Measurements from ENCODE around the gene OR1M1.
"Not testable (repeated sequence)": the region's sequence is repeated elsewhere in the genome, so short reads cannot be mapped to it uniquely, and the experiment has no call there.

Gene OR1M1

GRCh38 chr19:9044449-9044848 lies 42.4 kb upstream of the OR1M1 start:
- TF ChIP-seq CTCF (IDR thresholded peaks at IDR 0.05; ENCODE audit: insufficient read depth, low read length, poor library complexity, severe bottlenecking): no peak
- Histone ChIP-seq H3K36me3 (ENCODE audit: control insufficient read depth, insufficient read depth, low read length) (no peaks in the 10 kb centered on the region), H3K4me3 (replicated peaks; ENCODE audit: low read depth, low read length) (no peak overlapping the region), H3K27me3 (replicated peaks; ENCODE audit: control insufficient read depth, insufficient read depth, low read length) (no peaks in the 10 kb centered on the region)
- DNase-seq (ENCODE audit: extremely low read depth, insufficient read length): no peak

GRCh38 chr19:9046694-9047093 lies 40.2 kb upstream of the OR1M1 start:
- Histone ChIP-seq H3K27me3 (replicated peaks; ENCODE audit: control insufficient read depth, insufficient read depth, low read length) (no peaks in the 10 kb centered on the region), H3K4me3 (replicated peaks; ENCODE audit: low read depth, low read length) (no peak overlapping the region), H3K36me3 (ENCODE audit: control insufficient read depth, insufficient read depth, low read length) (no peaks in the 10 kb centered on the region)
- DNase-seq (ENCODE audit: extremely low read depth, insufficient read length): no peak
- no peak for TF ChIP-seq CTCF (IDR thresholded peaks at IDR 0.05; ENCODE audit: insufficient read depth, low read length, poor library complexity, severe bottlenecking)

GRCh38 chr19:9052894-9053293 lies 34.0 kb upstream of the OR1M1 start:
- no peaks in the 10 kb centered on the region for H3K27me3 ChIP-seq (replicated peaks; ENCODE audit: control insufficient read depth, insufficient read depth, low read length)
- no peaks in the 10 kb centered on the region for H3K36me3 ChIP-seq (ENCODE audit: control insufficient read depth, insufficient read depth, low read length)
- DNase-seq (ENCODE audit: extremely low read depth, insufficient read length): no peak
- TF ChIP-seq CTCF (IDR thresholded peaks at IDR 0.05; ENCODE audit: insufficient read depth, low read length, poor library complexity, severe bottlenecking): no peak
- H3K4me3 ChIP-seq (replicated peaks; ENCODE audit: low read depth, low read length): no peak overlapping the region

- not testable (repeated sequence) for H3K36me3 ChIP-seq (ENCODE audit: control insufficient read depth, insufficient read depth, low read length); H3K27me3 ChIP-seq (replicated peaks; ENCODE audit: control insufficient read depth, insufficient read depth, low read length); DNase-seq (ENCODE audit: extremely low read depth, insufficient read length); H3K4me3 ChIP-seq (replicated peaks; ENCODE audit: low read depth, low read length)
These were observed 33.2 kb upstream of the OR1M1 start for GRCh38 chr19:9053674-9054073.

GRCh38 chr19:9054207-9054606 lies 32.7 kb upstream of the OR1M1 start:
- Histone ChIP-seq H3K36me3 (ENCODE audit: control insufficient read depth, insufficient read depth, low read length) (no peaks in the 10 kb centered on the region), H3K27me3 (replicated peaks; ENCODE audit: control insufficient read depth, insufficient read depth, low read length) (no peaks in the 10 kb centered on the region), H3K4me3 (replicated peaks; ENCODE audit: low read depth, low read length) (no peak overlapping the region)
- no peak for TF ChIP-seq CTCF (IDR thresholded peaks at IDR 0.05; ENCODE audit: insufficient read depth, low read length, poor library complexity, severe bottlenecking)
- no peak for DNase-seq (ENCODE audit: extremely low read depth, insufficient read length)

- no peak for DNase-seq (ENCODE audit: extremely low read depth, insufficient read length)
- no peak overlapping the region for H3K4me3 ChIP-seq (replicated peaks; ENCODE audit: low read depth, low read length)
- H3K27me3 ChIP-seq (replicated peaks; ENCODE audit: control insufficient read depth, insufficient read depth, low read length): no peaks in the 10 kb centered on the region
- no peaks in the 10 kb centered on the region for H3K36me3 ChIP-seq (ENCODE audit: control insufficient read depth, insufficient read depth, low read length)
- no peak for TF ChIP-seq CTCF (IDR thresholded peaks at IDR 0.05; ENCODE audit: insufficient read depth, low read length, poor library complexity, severe bottlenecking)
These were observed 32.1 kb upstream of the OR1M1 start for GRCh38 chr19:9054765-9055164.

- not testable (repeated sequence) for H3K27me3 ChIP-seq (replicated peaks; ENCODE audit: control insufficient read depth, insufficient read depth, low read length); H3K36me3 ChIP-seq (ENCODE audit: control insufficient read depth, insufficient read depth, low read length)
These were observed 30.7 kb upstream of the OR1M1 start for GRCh38 chr19:9056131-9056530.

More at GRCh38 chr19:9056131-9056530, 30.7 kb upstream of the OR1M1 start:
- not testable (repeated sequence) for DNase-seq (ENCODE audit: extremely low read depth, insufficient read length); H3K4me3 ChIP-seq (replicated peaks; ENCODE audit: low read depth, low read length)

All from GM06990 (cell line).